ENCODE data around the gene ALKBH4.

Gene ALKBH4

DNA sequence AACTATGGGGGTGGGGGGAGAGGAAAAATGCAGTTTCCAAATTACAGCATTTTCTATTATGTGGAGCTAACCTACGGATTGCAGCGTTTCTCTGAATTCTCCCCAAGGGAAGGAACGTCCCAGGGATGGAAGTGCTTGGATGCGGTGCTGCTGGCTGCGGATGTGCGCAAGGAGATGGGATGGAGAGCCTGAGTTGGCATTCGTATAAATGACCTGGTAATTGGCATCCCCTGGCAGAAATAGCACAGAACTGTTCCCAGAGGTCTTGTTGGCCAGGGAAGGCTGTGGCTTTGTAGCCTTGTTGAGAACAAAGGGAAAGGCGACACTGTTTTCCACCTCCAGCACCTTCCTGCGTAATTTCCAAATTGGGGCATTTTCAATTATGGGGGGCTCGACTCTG lies 28.5 kb downstream of the ALKBH4 start:
- H3K27ac ChIP-seq (ENCODE audit: low read length) = no peak overlapping the region
- no peaks in the 10 kb centered on the region for H3K27me3 ChIP-seq (ENCODE audit: insufficient read depth, low read length, poor library complexity)
- no peaks in the 10 kb centered on the region for H3K79me2 ChIP-seq (ENCODE audit: insufficient read depth, low read length)
- no peaks in the 10 kb centered on the region for H3K36me3 ChIP-seq (ENCODE audit: insufficient read depth, low read length)
- TF ChIP-seq EZH2 (IDR thresholded peaks at IDR 0.05; ENCODE audit: borderline replicate concordance, low read depth, low read length, severe bottlenecking) = no peak
- TF ChIP-seq, protein P1, sequence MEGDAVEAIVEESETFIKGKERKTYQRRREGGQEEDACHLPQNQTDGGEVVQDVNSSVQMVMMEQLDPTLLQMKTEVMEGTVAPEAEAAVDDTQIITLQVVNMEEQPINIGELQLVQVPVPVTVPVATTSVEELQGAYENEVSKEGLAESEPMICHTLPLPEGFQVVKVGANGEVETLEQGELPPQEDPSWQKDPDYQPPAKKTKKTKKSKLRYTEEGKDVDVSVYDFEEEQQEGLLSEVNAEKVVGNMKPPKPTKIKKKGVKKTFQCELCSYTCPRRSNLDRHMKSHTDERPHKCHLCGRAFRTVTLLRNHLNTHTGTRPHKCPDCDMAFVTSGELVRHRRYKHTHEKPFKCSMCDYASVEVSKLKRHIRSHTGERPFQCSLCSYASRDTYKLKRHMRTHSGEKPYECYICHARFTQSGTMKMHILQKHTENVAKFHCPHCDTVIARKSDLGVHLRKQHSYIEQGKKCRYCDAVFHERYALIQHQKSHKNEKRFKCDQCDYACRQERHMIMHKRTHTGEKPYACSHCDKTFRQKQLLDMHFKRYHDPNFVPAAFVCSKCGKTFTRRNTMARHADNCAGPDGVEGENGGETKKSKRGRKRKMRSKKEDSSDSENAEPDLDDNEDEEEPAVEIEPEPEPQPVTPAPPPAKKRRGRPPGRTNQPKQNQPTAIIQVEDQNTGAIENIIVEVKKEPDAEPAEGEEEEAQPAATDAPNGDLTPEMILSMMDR (IDR thresholded peaks at IDR 0.05; ENCODE audit: borderline replicate concordance, extremely low read depth, low read length, poor library complexity, severe bottlenecking) = no peak
- H4K20me1 ChIP-seq (ENCODE audit: insufficient read depth, low read length) = 0 out of 2 replicates have a peak, but pooled peaks cover 3% of the 10 kb centered on the region
- H3K9ac ChIP-seq (ENCODE audit: low read depth, low read length) = no peak overlapping the region
- peaks cover 20% of the 10 kb centered on the region for H3K4me1 ChIP-seq (ENCODE audit: insufficient read depth, low read length)
- no peak overlapping the region for H3K4me2 ChIP-seq (ENCODE audit: insufficient read depth, low read length)
- ATAC-seq (ENCODE audit: insufficient read depth, low read depth) (no peak), DNase-seq (no peak)
- no peak overlapping the region for H3K4me3 ChIP-seq (ENCODE audit: low read depth in 1 of 2, low read length in 2 of 2)
- H3K9me3 ChIP-seq (ENCODE audit: insufficient read depth, low read length, severe bottlenecking) = no peaks in the 10 kb centered on the region
- no peak overlapping the region for H2AFZ ChIP-seq (ENCODE audit: low read depth, low read length)

DNA sequence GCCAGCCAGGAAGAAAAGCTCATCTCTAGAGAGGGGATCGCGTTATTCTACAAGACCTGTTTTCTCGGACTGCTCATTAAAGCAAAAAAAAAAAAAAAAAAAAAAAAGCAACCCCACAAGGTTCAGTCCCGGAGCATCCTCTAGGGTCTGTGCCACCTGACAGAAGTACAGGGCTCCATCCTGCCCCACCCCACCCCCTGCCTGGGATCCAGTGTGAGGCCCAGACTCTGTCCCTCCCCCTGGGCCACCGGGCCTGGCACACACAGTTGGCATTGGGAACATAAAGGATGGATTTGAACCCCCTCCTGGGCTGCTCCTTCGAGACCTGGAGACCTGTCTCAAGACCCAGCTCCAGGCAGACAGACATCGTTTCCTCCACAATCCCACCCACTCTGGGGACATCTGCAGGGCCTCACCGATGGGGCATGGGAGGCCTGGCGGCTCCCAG lies 30.6 kb downstream of the ALKBH4 start:
- ATAC-seq (ENCODE audit: insufficient read depth, low read depth) (peak; percentile 40), DNase-seq (peak; percentile 36)
- 0 out of 2 replicates have a peak, but pooled peaks cover 3% of the 10 kb centered on the region for H4K20me1 ChIP-seq (ENCODE audit: insufficient read depth, low read length)
- H3K9me3 ChIP-seq (ENCODE audit: insufficient read depth, low read length, severe bottlenecking) = no peaks in the 10 kb centered on the region
- peak overlapping the region; percentile 76 for H3K4me2 ChIP-seq (ENCODE audit: insufficient read depth, low read length)
- peaks cover 20% of the 10 kb centered on the region for H3K4me1 ChIP-seq (ENCODE audit: insufficient read depth, low read length)
- H2AFZ ChIP-seq (ENCODE audit: low read depth, low read length) = peak overlapping the region; percentile 71
- H3K27me3 ChIP-seq (ENCODE audit: insufficient read depth, low read length, poor library complexity) = no peaks in the 10 kb centered on the region
- TF ChIP-seq EZH2 (IDR thresholded peaks at IDR 0.05; ENCODE audit: borderline replicate concordance, low read depth, low read length, severe bottlenecking) = no peak
- TF ChIP-seq, protein P1 (IDR thresholded peaks at IDR 0.05; ENCODE audit: borderline replicate concordance, extremely low read depth, low read length, poor library complexity, severe bottlenecking) = no peak
- no peaks in the 10 kb centered on the region for H3K36me3 ChIP-seq (ENCODE audit: insufficient read depth, low read length)
- peak overlapping the region; percentile 41 to 64; a peak in 3 of 4 replicates for H3K4me3 ChIP-seq (ENCODE audit: low read depth in 1 of 2, low read length in 2 of 2)
- peak overlapping the region; percentile 80 for H3K9ac ChIP-seq (ENCODE audit: low read depth, low read length)
- no peak overlapping the region for H3K27ac ChIP-seq (ENCODE audit: low read length)
- no peaks in the 10 kb centered on the region for H3K79me2 ChIP-seq (ENCODE audit: insufficient read depth, low read length)

DNA sequence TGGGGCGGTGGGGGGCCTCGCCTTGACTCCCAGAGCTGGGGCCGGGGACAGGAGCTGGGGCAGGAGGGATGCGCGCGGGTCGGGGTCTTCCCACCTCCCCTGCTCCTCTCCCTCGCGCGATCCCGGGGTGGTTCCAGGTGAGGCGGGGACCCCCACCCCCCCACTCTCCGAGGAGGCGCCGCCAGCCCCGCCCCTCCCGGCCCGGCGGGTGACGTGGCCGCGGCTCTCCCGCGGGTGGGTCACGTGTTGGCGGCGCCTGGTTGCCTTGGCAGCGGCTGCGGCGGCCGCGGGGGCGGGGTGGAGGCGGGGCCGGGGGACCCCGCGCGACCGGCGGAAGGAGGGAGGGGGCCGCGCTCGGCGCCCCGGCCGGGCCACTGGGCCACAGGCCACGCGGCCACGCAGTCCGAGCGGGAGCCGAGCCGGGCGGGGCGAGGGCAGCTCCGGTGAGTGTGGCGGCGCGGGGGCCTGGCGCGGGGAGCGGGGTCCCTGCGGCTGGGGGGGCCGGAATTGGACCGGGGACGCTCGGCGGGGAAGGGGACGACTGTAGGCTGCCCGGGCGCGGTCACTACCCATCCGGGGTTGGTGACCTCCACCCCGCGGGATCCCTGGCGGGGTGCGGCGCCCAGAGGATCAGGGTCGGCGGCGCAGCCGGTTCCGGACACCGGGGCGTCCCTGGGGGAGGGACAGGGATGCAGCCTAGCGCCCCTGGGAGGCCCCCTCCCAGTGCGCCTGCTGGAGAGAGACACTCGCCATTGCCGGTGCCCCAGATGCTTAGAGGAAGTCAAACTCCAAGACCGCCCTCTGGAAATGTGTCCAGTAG lies 31.2 kb downstream of the ALKBH4 start, which contains the start of gene ORAI2:
Gene ORAI2 (plus strand): TSS at position 357 of the 820 bp plus-strand sequence. CDS start 5,382 bp downstream, outside the sequence.
- no peaks in the 10 kb centered on the region for H3K27me3 ChIP-seq (ENCODE audit: insufficient read depth, low read length, poor library complexity)
- H3K36me3 ChIP-seq (ENCODE audit: insufficient read depth, low read length) = no peaks in the 10 kb centered on the region
- TF ChIP-seq, protein P1 (IDR thresholded peaks at IDR 0.05; ENCODE audit: borderline replicate concordance, extremely low read depth, low read length, poor library complexity, severe bottlenecking) = no peak
- no peak for TF ChIP-seq EZH2 (IDR thresholded peaks at IDR 0.05; ENCODE audit: borderline replicate concordance, low read depth, low read length, severe bottlenecking)
- peaks cover 20% of the 10 kb centered on the region for H3K4me1 ChIP-seq (ENCODE audit: insufficient read depth, low read length)
- peak within 1 kb of the TSS; percentile 59; the same call in 1 of the 2 replicates for H3K27ac ChIP-seq (ENCODE audit: low read length)
- H3K9ac ChIP-seq (ENCODE audit: low read depth, low read length) = peak within 1 kb of the TSS; percentile 80
- peak within 1 kb of the TSS; percentile 71 for H2AFZ ChIP-seq (ENCODE audit: low read depth, low read length)
- 0 out of 2 replicates have a peak, but pooled peaks cover 3% of the 10 kb centered on the region for H4K20me1 ChIP-seq (ENCODE audit: insufficient read depth, low read length)
- peak; percentile 84 for DNase-seq
- no peaks in the 10 kb centered on the region for H3K9me3 ChIP-seq (ENCODE audit: insufficient read depth, low read length, severe bottlenecking)
- H3K4me2 ChIP-seq (ENCODE audit: insufficient read depth, low read length) = peak within 1 kb of the TSS; percentile 76
- H3K4me3 ChIP-seq (ENCODE audit: low read depth in 1 of 2, low read length in 2 of 2) = peak within 1 kb of the TSS; percentile 41 to 64; a peak in 3 of 4 replicates
- peak; percentile 85 for ATAC-seq (ENCODE audit: insufficient read depth, low read depth)
- no peaks in the 10 kb centered on the region for H3K79me2 ChIP-seq (ENCODE audit: insufficient read depth, low read length)

Data from DND-41 (cell line).